ENCODE data around the gene ERN2. TPM values are rescaled to one million over a fixed set of nuclear protein-coding genes. Genes with fewer than 3 reads are reported as not detected.

Gene ERN2
- 1.8 and 3.8 TPM in 2 replicates for total RNA-seq (ENCODE audit: low replicate concordance)

GRCh38 chr16:23712976-23713375, at the start of gene ERN2:
Gene ERN2, minus strand, starts transcription at chr16:23713222. Its CDS starts 35 bp downstream, at chr16:23713187.
- H3F3A ChIP-seq (ENCODE audit: low read depth) = no peaks in the 10 kb centered on the region
- peak within 1 kb of the TSS; percentile 76 for H3K4me2 ChIP-seq
- no peaks in the 10 kb centered on the region for H3K4me1 ChIP-seq
- no peaks in the 10 kb centered on the region for H3K79me2 ChIP-seq (ENCODE audit: low read depth)
- Mint-ChIP-seq H3K4me3 (no peak within 1 kb of the TSS), H3K4me1 (no peaks in the 10 kb centered on the region), H3K27ac (no peak within 1 kb of the TSS), H3K9me3 (peaks cover 16% of the 10 kb centered on the region), H3K27me3 (ENCODE audit: insufficient read depth, low read depth) (peaks cover 24% of the 10 kb centered on the region), H3K36me3 (no peaks in the 10 kb centered on the region)
- H3K27me3 ChIP-seq = peaks cover 23% of the 10 kb centered on the region
- TF ChIP-seq CTCF (IDR thresholded peaks at IDR 0.05) (no peak), EZH2phosphoT487 (IDR thresholded peaks at IDR 0.05) (no peak), EZH2 (IDR thresholded peaks at IDR 0.05) (no peak)
- H4K20me1 ChIP-seq (ENCODE audit: low read depth) = no peaks in the 10 kb centered on the region
- peak; percentile 50 for DNase-seq (ENCODE audit: low spot score)
- H2AFZ ChIP-seq (replicated peaks) = peak within 1 kb of the TSS; percentile 98
- H3K9ac ChIP-seq = no peak within 1 kb of the TSS
- H3K36me3 ChIP-seq = no peaks in the 10 kb centered on the region
- no peak within 1 kb of the TSS for H3K27ac ChIP-seq
- H3K9me3 ChIP-seq (ENCODE audit: low read depth) = no peaks in the 10 kb centered on the region
- H3K4me3 ChIP-seq = peak within 1 kb of the TSS; percentile 38

- no peak for DNase-seq (ENCODE audit: low spot score)
- H3K4me1 ChIP-seq = peaks cover 9% of the 10 kb centered on the region
- H3K79me2 ChIP-seq (ENCODE audit: low read depth) = no peaks in the 10 kb centered on the region
- no peaks in the 10 kb centered on the region for H4K20me1 ChIP-seq (ENCODE audit: low read depth)
- no peak overlapping the region for H3K4me3 Mint-ChIP-seq
- no peak for TF ChIP-seq CTCF (IDR thresholded peaks at IDR 0.05)
- TF ChIP-seq EZH2phosphoT487 (IDR thresholded peaks at IDR 0.05) = no peak
- TF ChIP-seq EZH2 (IDR thresholded peaks at IDR 0.05) = no peak
- H3K36me3 Mint-ChIP-seq = no peaks in the 10 kb centered on the region
- H3K27me3 Mint-ChIP-seq (ENCODE audit: insufficient read depth, low read depth) = peaks cover 38% of the 10 kb centered on the region
- H2AFZ ChIP-seq (replicated peaks) = no peak overlapping the region
- no peaks in the 10 kb centered on the region for H3K36me3 ChIP-seq
- H3K9me3 Mint-ChIP-seq = peaks cover 10% of the 10 kb centered on the region
- H3K4me2 ChIP-seq = no peak overlapping the region
- H3K4me1 Mint-ChIP-seq = no peaks in the 10 kb centered on the region
- H3K27ac ChIP-seq = no peak overlapping the region
- H3F3A ChIP-seq (ENCODE audit: low read depth) = no peaks in the 10 kb centered on the region
- no peak overlapping the region for H3K27ac Mint-ChIP-seq
- H3K9me3 ChIP-seq (ENCODE audit: low read depth) = no peaks in the 10 kb centered on the region
- peaks cover 26% of the 10 kb centered on the region for H3K27me3 ChIP-seq
- no peak overlapping the region for H3K4me3 ChIP-seq
- no peak overlapping the region for H3K9ac ChIP-seq
Observed at GRCh38 chr16:23757937-23758619, 45.1 kb upstream of the ERN2 start.

- TF ChIP-seq EZH2phosphoT487 (IDR thresholded peaks at IDR 0.05) (no peak), EZH2 (IDR thresholded peaks at IDR 0.05) (no peak), CTCF (IDR thresholded peaks at IDR 0.05) (no peak)
- DNase-seq (ENCODE audit: low spot score) = no peak
Observed at GRCh38 chr16:23757116-23757515, 44.1 kb upstream of the ERN2 start.

More at GRCh38 chr16:23757116-23757515, 44.1 kb upstream of the ERN2 start:
- no peaks in the 10 kb centered on the region for H4K20me1 ChIP-seq (ENCODE audit: low read depth)
- Mint-ChIP-seq H3K4me1 (no peaks in the 10 kb centered on the region), H3K27ac (no peak overlapping the region), H3K4me3 (no peak overlapping the region), H3K36me3 (no peaks in the 10 kb centered on the region), H3K9me3 (peaks cover 10% of the 10 kb centered on the region), H3K27me3 (ENCODE audit: insufficient read depth, low read depth) (peaks cover 40% of the 10 kb centered on the region)
- peaks cover 26% of the 10 kb centered on the region for H3K27me3 ChIP-seq
- no peaks in the 10 kb centered on the region for H3F3A ChIP-seq (ENCODE audit: low read depth)
- no peak overlapping the region for H3K4me3 ChIP-seq
- H3K79me2 ChIP-seq (ENCODE audit: low read depth) = no peaks in the 10 kb centered on the region
- H3K9me3 ChIP-seq (ENCODE audit: low read depth) = no peaks in the 10 kb centered on the region
- no peaks in the 10 kb centered on the region for H3K36me3 ChIP-seq
- no peak overlapping the region for H3K27ac ChIP-seq
- H3K4me2 ChIP-seq = no peak overlapping the region
- no peak overlapping the region for H2AFZ ChIP-seq (replicated peaks)
- no peak overlapping the region for H3K9ac ChIP-seq
- peaks cover 9% of the 10 kb centered on the region for H3K4me1 ChIP-seq

All from neural progenitor cell (in vitro differentiated cells).